OCI-LY3 (cell line): ENCODE results near the gene FRMPD2.
"Not testable (repeated sequence)": the region's sequence is repeated elsewhere in the genome, so short reads cannot be mapped to it uniquely, and the experiment has no call there.

ENCODE experiments used
- H2AFZ ChIP-seq: fragments of 200-600, 300-600 bp; shearing (Covaris generic); 2 replicates; pipeline ENCODE4 v1.6.0; 2014; ENCODE audit warnings: antibody characterized with exemption, low read depth, low read length
- H3K27ac ChIP-seq: fragments of 200-600, 300-600 bp; sonication (generic); 2 replicates; pipeline ENCODE4 v1.5.1; 2014; ENCODE audit warnings: mild to moderate bottlenecking, low read length, moderate library complexity, mixed read lengths
- H3K27me3 ChIP-seq: fragments of 200-600, 300-600 bp; sonication (generic); 2 replicates; pipeline ENCODE4 v1.6.1; 2014; ENCODE audit warnings: low read depth, low read length, mixed read lengths
- H3K36me3 ChIP-seq: fragments of 200-600, 300-600 bp; sonication (generic); replicated peaks from 2 replicates; pipeline ENCODE3; 2014; ENCODE audit warnings: low read depth, low read length, mixed read lengths
- H3K4me1 ChIP-seq: fragments of 300-600, 200-600 bp; sonication (generic); 2 replicates; pipeline ENCODE4 v1.6.1; 2014; ENCODE audit warnings: low read length, mixed read lengths
- H3K4me2 ChIP-seq: fragments of 200-600, 300-600 bp; sonication (generic); 2 replicates; pipeline ENCODE4 v1.6.1; 2014; ENCODE audit warnings: low read length, mixed read lengths
- H3K4me3 ChIP-seq: fragments of 300-600, 200-600 bp; sonication (generic); 2 replicates; pipeline ENCODE4 v1.5.1; 2014; ENCODE audit warnings: antibody characterized with exemption, mild to moderate bottlenecking, low read length, moderate library complexity
- H3K79me2 ChIP-seq: fragments of 300-600, 200-600 bp; shearing (Covaris generic); 2 replicates; pipeline ENCODE4 v1.6.1; 2014; ENCODE audit warnings: mild to moderate bottlenecking, low read length, mixed read lengths
- H3K9ac ChIP-seq: fragments of 300-600, 200-600 bp; shearing (Covaris generic); 2 replicates; pipeline ENCODE4 v1.6.0; 2014; ENCODE audit warnings: mild to moderate bottlenecking, low read length, moderate library complexity
- H3K9me3 ChIP-seq: fragments of 200-600, 300-600 bp; shearing (Covaris generic); 2 replicates; pipeline ENCODE4 v1.6.1; 2014; ENCODE audit warnings: low read length, mixed read lengths; ENCODE audit not compliant: insufficient read depth
- H4K20me1 ChIP-seq: fragments of 200-600, 300-600 bp; sonication (generic); 2 replicates; pipeline ENCODE4 v1.6.1; 2016; ENCODE audit warnings: low read length, mixed read lengths; ENCODE audit not compliant: insufficient read depth
- CTCF ChIP-seq: fragments of 200-600, 300-600 bp; sonication (generic); IDR thresholded peaks from 2 replicates; pipeline ENCODE4 v1.5.1; 2014; ENCODE audit warnings: antibody characterized with exemption, low read length, low read depth
- EZH2phosphoT487 ChIP-seq: fragments of 200-600 bp; shearing (Covaris generic); IDR thresholded peaks from 2 replicates; pipeline ENCODE4 v1.6.1; 2018; ENCODE audit warnings: antibody characterized with exemption, mixed run types, low read depth

FRMPD2 gene

GRCh38 chr10:48284002-48284546 lies 9.6 kb upstream of the FRMPD2 start:
- no peaks in the 10 kb centered on the region for H3K27me3 ChIP-seq
- H3K4me2 ChIP-seq, result no peak overlapping the region
- peaks cover 14% of the 10 kb centered on the region; the same call in 1 of the 2 replicates for H3K9me3 ChIP-seq
- no peaks in the 10 kb centered on the region for H4K20me1 ChIP-seq
- no peak overlapping the region for H3K9ac ChIP-seq
- H2AFZ ChIP-seq, result no peak overlapping the region
- peaks cover 24% of the 10 kb centered on the region for H3K36me3 ChIP-seq
- H3K79me2 ChIP-seq, result no peaks in the 10 kb centered on the region
- TF ChIP-seq EZH2phosphoT487 (no peak), CTCF (no peak)
- H3K4me3 ChIP-seq, result no peak overlapping the region
- no peak overlapping the region for H3K27ac ChIP-seq
- peaks cover 62% of the 10 kb centered on the region for H3K4me1 ChIP-seq

GRCh38 chr10:48282829-48283228 lies 8.3 kb upstream of the FRMPD2 start:
- H2AFZ ChIP-seq, result peak overlapping the region; percentile 51; the same call in 1 of the 2 replicates
- H3K79me2 ChIP-seq, result no peaks in the 10 kb centered on the region

GRCh38 chr10:48281697-48282096 lies 7.2 kb upstream of the FRMPD2 start:
- not testable (repeated sequence) for H3K4me2 ChIP-seq, H3K4me3 ChIP-seq, H4K20me1 ChIP-seq, H3K27ac ChIP-seq, H2AFZ ChIP-seq, H3K27me3 ChIP-seq, H3K9ac ChIP-seq, H3K79me2 ChIP-seq
- H3K9me3 ChIP-seq, result peaks cover 14% of the 10 kb centered on the region; the same call in 1 of the 2 replicates
- H3K4me1 ChIP-seq, result peaks cover 59% of the 10 kb centered on the region
- H3K36me3 ChIP-seq, result peaks cover 24% of the 10 kb centered on the region

More at GRCh38 chr10:48282829-48283228, 8.3 kb upstream of the FRMPD2 start:
- TF ChIP-seq CTCF (no peak), EZH2phosphoT487 (no peak)
- Histone ChIP-seq H3K4me3 (no peak overlapping the region), H3K4me1 (peaks cover 67% of the 10 kb centered on the region), H3K9ac (peak overlapping the region; percentile 39; the same call in 1 of the 2 replicates), H3K4me2 (peak overlapping the region; percentile 45), H3K9me3 (peaks cover 14% of the 10 kb centered on the region; the same call in 1 of the 2 replicates), H3K27ac (peak overlapping the region; percentile 91), H3K27me3 (no peaks in the 10 kb centered on the region), H3K36me3 (peaks cover 24% of the 10 kb centered on the region), H4K20me1 (no peaks in the 10 kb centered on the region)

- Histone ChIP-seq H3K36me3 (peaks cover 14% of the 10 kb centered on the region), H4K20me1 (no peaks in the 10 kb centered on the region), H3K4me2 (peak overlapping the region; percentile 65), H3K9ac (peak overlapping the region; percentile 60; the same call in 1 of the 2 replicates), H3K4me1 (peaks cover 48% of the 10 kb centered on the region), H3K4me3 (0 out of 2 replicates have a peak overlapping the region, but pooled peaks have one; percentile 27), H3K27me3 (no peaks in the 10 kb centered on the region), H3K9me3 (peaks cover 13% of the 10 kb centered on the region; the same call in 1 of the 2 replicates), H3K27ac (peak overlapping the region; percentile 96), H2AFZ (no peak overlapping the region), H3K79me2 (no peaks in the 10 kb centered on the region)
- no peak for TF ChIP-seq CTCF
These were observed 4.7 kb upstream of the FRMPD2 start for GRCh38 chr10:48279081-48279751.
